Activated CD8-positive, alpha-beta memory T cell treated with anti-CD3 and anti-CD28 coated beads, Interleukin-2, amount 10 ng/mL, durations not matched to agents 7 days and 5 days (primary cell): ENCODE data around the gene USP11. TPM values are rescaled to one million over a fixed set of nuclear protein-coding genes. Genes with fewer than 3 reads are reported as not detected.
A peak's percentile ranks its signal among the peaks of the same experiment; 100 is the strongest.
"Not testable (repeated sequence)": the region's sequence is repeated elsewhere in the genome, so short reads cannot be mapped to it uniquely, and the experiment has no call there.

Source experiments
- ATAC-seq: fragments of 150-1000 bp; cut with Tn5 transposase; one replicate; pipeline ENCODE4 v1.10.0; 2021; ENCODE audit warnings: moderate library complexity
- CTCF ChIA-PET: fragments of 350-600 bp; sonication (Branson Sonifier 250); formaldehyde crosslinking; loops from one replicate; lab custom pipeline; 2021; ENCODE audit warnings: antibody characterized with exemption; lab: Charles Lee
- DNase-seq: peaks from one replicate; pipeline ENCODE4 v3.0.0-alpha.2; 2020
- H3K27ac Mint-ChIP-seq: one replicate; pipeline ENCODE4 v1.8.0; 2021; ENCODE audit warnings: mild to moderate bottlenecking, mixed read lengths
- H3K27me3 Mint-ChIP-seq: one replicate; pipeline ENCODE4 v1.8.0; 2021; ENCODE audit warnings: mixed read lengths
- H3K36me3 Mint-ChIP-seq: one replicate; pipeline ENCODE4 v1.8.0; 2021; ENCODE audit warnings: mild to moderate bottlenecking, mixed read lengths
- H3K4me1 Mint-ChIP-seq: one replicate; pipeline ENCODE4 v1.8.0; 2021; ENCODE audit warnings: mixed read lengths
- H3K4me3 Mint-ChIP-seq: one replicate; pipeline ENCODE4 v1.8.0; 2021; ENCODE audit warnings: mild to moderate bottlenecking, moderate library complexity, mixed read lengths
- H3K9me3 Mint-ChIP-seq: one replicate; pipeline ENCODE4 v1.8.0; 2022; ENCODE audit warnings: low read depth, mixed read lengths
- total RNA-seq, 2 experiments: library from RNA; stranded (reverse); gene quantifications; one replicate each; pipeline ENCODE4 v1.2.3, GENCODE V29; 2021

The USP11 gene
- total RNA-seq, 2 experiments from 2014 or later = 54.8 to 72.7 TPM

DNA sequence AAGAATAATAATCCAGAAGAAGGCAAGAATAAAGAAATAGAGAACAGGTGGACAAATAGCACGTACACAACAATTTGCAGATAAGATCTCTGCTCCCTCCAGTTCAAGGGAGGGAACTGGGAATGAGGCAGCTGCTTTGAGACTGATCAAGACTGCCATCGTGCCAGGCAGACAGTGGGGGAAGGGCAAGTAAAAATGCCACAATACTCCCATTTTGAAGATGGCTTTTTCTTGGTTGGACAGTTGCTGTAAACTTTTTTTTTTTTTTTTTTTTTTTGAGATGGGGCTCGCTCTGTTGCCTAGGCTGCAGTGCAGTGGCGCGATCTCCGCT lies 17.2 kb downstream of the USP11 start:
- peaks cover 17% of the 10 kb centered on the region for H3K36me3 Mint-ChIP-seq
- H3K27me3 Mint-ChIP-seq = no peaks in the 10 kb centered on the region
- no peaks in the 10 kb centered on the region for H3K9me3 Mint-ChIP-seq
- peak overlapping the region; percentile 15 for H3K27ac Mint-ChIP-seq
- DNase-seq (no peak), ATAC-seq (no peak)
- H3K4me1 Mint-ChIP-seq = peaks cover 16% of the 10 kb centered on the region
- CTCF ChIA-PET = no interaction called here
- no peak overlapping the region for H3K4me3 Mint-ChIP-seq

DNA sequence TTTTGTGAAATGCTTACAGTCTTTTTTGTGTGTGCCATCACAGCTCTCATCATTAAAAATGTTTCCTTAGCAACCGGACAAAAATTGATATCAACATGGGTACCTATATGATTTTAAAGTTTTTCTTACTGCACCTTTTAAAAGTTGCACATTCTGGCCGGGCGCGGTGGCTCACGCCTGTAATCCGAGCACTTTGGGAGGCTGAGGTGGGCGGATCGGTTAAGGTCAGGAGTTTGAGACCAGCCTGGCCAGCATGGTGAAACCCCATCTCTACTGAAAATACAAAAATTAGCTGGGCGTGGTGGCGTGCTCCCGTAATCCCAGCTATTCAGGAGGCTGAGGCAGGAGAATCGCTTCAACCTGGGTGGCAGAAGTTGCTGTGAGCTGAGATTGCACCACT lies 24.8 kb downstream of the USP11 start:
- DNase-seq, H3K9me3 Mint-ChIP-seq, H3K4me1 Mint-ChIP-seq, H3K27me3 Mint-ChIP-seq, H3K27ac Mint-ChIP-seq, ATAC-seq, H3K36me3 Mint-ChIP-seq, CTCF ChIA-PET, H3K4me3 Mint-ChIP-seq: not testable (repeated sequence)

DNA sequence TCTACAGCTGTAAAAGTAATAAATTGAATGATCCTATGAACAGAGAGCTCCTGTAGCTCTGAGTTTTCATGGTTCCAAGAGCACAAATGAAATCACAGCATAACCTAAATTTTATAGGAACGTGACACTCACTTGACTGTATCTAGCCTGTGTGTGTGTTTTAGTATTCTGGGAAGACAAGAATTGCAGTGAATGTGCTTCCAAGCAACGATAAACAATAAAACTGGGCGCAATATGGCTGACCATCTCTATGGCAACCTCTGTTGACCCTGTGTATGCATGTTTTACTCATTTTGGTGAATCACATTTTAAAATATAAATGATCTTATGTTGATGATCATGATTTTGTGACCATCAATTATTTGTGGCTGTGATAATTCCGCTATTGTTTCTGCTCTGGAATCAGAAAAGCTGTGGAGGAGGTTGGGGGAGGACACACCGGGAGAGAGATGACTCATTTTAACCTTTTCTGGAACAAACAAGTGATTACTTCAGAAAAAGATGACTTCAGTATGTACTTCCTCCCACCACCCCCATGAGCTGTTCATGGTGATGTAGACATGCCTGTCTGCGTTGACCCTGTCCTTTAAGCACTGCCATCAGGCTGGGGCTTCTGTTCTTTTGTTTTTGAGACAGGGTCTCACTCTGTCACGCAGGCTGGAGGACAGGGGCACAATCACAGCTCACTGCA lies 31.8 kb downstream of the USP11 start:
- CTCF ChIA-PET = interaction anchor here (0.9 kb wide), 1 partner anchor 249 kb away, joined by 3 read pairs; no protein-coding TSS in a partner anchor
- Mint-ChIP-seq H3K36me3 (no peaks in the 10 kb centered on the region), H3K4me1 (peaks cover 15% of the 10 kb centered on the region), H3K27me3 (no peaks in the 10 kb centered on the region), H3K9me3 (no peaks in the 10 kb centered on the region), H3K4me3 (no peak overlapping the region), H3K27ac (peak overlapping the region; percentile 45)
- peak; percentile 39 for ATAC-seq
- no peak for DNase-seq

DNA sequence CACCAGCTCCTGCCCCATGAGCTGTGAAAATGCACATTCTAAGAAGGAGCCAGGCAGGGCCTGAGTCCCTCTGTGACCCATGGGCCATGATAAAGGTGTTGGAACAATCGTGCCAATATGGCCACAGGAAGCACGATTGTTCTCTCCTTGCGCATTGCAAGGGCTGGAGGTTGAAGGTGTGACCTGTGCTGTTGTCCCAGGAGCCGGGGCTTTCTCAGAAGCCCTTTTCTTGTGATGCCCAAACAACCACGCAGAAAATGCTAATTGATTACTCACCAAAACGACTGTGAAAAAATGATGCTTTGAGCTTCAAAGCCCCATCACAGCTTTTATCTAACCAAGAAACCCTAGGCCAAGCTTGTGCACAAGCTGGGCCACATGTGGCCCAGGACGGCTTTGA lies 33.8 kb downstream of the USP11 start:
- ATAC-seq = no peak
- CTCF ChIA-PET = no interaction called here
- Mint-ChIP-seq H3K4me3 (no peak overlapping the region), H3K4me1 (peaks cover 15% of the 10 kb centered on the region), H3K27me3 (no peaks in the 10 kb centered on the region), H3K36me3 (no peaks in the 10 kb centered on the region), H3K27ac (no peak overlapping the region), H3K9me3 (no peaks in the 10 kb centered on the region)
- no peak for DNase-seq

- no peak overlapping the region for H3K27ac Mint-ChIP-seq
- H3K4me1 Mint-ChIP-seq = peaks cover 1% of the 10 kb centered on the region
- ATAC-seq (no peak), DNase-seq (no peak)
- CTCF ChIA-PET = interaction anchor here (0.6 kb wide), 1 partner anchor 86 kb away, joined by 3 read pairs; no protein-coding TSS in a partner anchor
- H3K36me3 Mint-ChIP-seq = no peaks in the 10 kb centered on the region
- no peaks in the 10 kb centered on the region for H3K27me3 Mint-ChIP-seq
- H3K4me3 Mint-ChIP-seq = no peak overlapping the region
- no peaks in the 10 kb centered on the region for H3K9me3 Mint-ChIP-seq
Observed at GRCh38 chrX:47272013-47272408, 39.2 kb downstream of the USP11 start.

- no peaks in the 10 kb centered on the region for H3K36me3 Mint-ChIP-seq
- no peaks in the 10 kb centered on the region for H3K27me3 Mint-ChIP-seq
- no peak overlapping the region for H3K4me3 Mint-ChIP-seq
- CTCF ChIA-PET = no interaction called here
- DNase-seq (no peak), ATAC-seq (no peak)
- H3K4me1 Mint-ChIP-seq = no peaks in the 10 kb centered on the region
- H3K9me3 Mint-ChIP-seq = no peaks in the 10 kb centered on the region
- H3K27ac Mint-ChIP-seq = no peak overlapping the region
Observed at GRCh38 chrX:47273011-47273730, 40.4 kb downstream of the USP11 start.

DNA sequence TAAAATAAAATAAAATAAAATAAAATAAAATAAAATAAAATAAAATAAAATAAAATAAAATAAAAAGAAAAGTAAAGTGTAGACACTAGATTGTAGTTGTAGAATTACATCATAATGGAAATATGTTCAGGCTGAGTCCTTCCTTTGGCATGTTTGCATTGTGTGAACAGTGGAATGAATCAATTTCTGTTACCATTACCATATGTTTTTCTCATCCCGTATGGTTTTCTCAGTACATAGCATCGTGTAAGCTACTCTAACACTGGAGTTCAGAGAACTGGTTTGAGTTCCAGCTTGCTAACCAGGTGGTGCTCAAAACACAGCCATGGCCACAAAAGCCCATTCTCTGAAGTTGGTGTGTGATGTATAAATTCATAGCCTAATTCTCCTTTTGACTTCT lies 45.9 kb downstream of the USP11 start:
- no peaks in the 10 kb centered on the region for H3K4me1 Mint-ChIP-seq
- no peaks in the 10 kb centered on the region for H3K9me3 Mint-ChIP-seq
- H3K27ac Mint-ChIP-seq = no peak overlapping the region
- no peak for DNase-seq
- no peak for ATAC-seq
- H3K4me3 Mint-ChIP-seq = no peak overlapping the region
- CTCF ChIA-PET = no interaction called here
- H3K27me3 Mint-ChIP-seq = no peaks in the 10 kb centered on the region
- no peaks in the 10 kb centered on the region for H3K36me3 Mint-ChIP-seq

DNA sequence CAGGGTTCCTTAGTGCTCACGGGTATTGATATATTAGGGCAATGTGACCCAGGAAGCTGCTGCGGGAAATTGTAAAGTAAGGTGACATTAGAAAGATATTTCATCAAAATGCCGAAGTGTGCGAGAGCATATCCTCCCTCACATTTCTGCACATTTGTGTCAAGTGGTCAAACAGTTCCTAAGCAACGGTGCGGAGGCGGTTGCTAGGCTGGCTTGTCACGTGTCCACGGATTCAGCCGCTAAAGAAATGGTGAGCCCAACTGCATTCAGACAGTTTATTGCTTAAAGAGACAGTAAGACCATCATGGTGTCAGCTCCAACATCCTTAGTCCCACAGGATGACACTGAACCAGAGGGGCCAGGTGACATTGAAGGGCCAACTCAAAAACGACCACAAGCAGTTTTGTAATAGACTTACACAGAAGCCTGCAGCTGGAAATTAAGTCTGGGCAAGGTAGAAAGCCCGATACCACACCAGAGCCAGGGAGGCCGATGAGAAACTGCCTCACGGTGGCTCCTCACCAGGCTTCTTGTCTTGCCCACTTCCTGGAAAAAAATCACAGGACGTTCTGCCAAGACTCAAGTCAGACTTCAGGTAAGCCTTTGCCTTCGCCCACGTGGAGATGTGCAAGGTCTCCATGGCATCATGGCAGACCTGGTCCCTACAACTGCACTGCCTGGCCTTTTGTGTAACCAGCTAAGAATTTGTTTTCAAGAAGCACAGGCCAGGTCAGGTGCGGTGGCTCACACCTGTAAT lies 50.4 kb downstream of the USP11 start:
- DNase-seq = peak; percentile 40
- CTCF ChIA-PET = interaction anchor here (1.2 kb wide), 1 partner anchor 10 kb away, joined by 3 read pairs; no protein-coding TSS in a partner anchor
- Mint-ChIP-seq H3K4me1 (peaks cover 4% of the 10 kb centered on the region), H3K4me3 (no peak overlapping the region), H3K9me3 (no peaks in the 10 kb centered on the region), H3K27me3 (no peaks in the 10 kb centered on the region), H3K27ac (no peak overlapping the region), H3K36me3 (peaks cover 2% of the 10 kb centered on the region)
- ATAC-seq = no peak

GRCh38 chrX:47284616-47285015 lies 51.8 kb downstream of the USP11 start:
- H3K27ac Mint-ChIP-seq, H3K4me1 Mint-ChIP-seq, H3K36me3 Mint-ChIP-seq, ATAC-seq, H3K27me3 Mint-ChIP-seq, H3K9me3 Mint-ChIP-seq, CTCF ChIA-PET, H3K4me3 Mint-ChIP-seq, DNase-seq: not testable (repeated sequence)

- Mint-ChIP-seq H3K9me3 (no peaks in the 10 kb centered on the region), H3K27me3 (no peaks in the 10 kb centered on the region), H3K27ac (peak overlapping the region; percentile 49), H3K36me3 (peaks cover 2% of the 10 kb centered on the region), H3K4me1 (peaks cover 4% of the 10 kb centered on the region), H3K4me3 (no peak overlapping the region)
- ATAC-seq (no peak), DNase-seq (no peak)
- CTCF ChIA-PET = no interaction called here
Observed at GRCh38 chrX:47285836-47286320, 53.1 kb downstream of the USP11 start.

GRCh38 chrX:47293106-47293505 lies 60.3 kb downstream of the USP11 start:
- no peaks in the 10 kb centered on the region for H3K27me3 Mint-ChIP-seq
- no peak overlapping the region for H3K27ac Mint-ChIP-seq
- H3K4me1 Mint-ChIP-seq = no peaks in the 10 kb centered on the region
- H3K36me3 Mint-ChIP-seq = no peaks in the 10 kb centered on the region
- no peak overlapping the region for H3K4me3 Mint-ChIP-seq
- H3K9me3 Mint-ChIP-seq = no peaks in the 10 kb centered on the region
- ATAC-seq (no peak), DNase-seq (no peak)
- CTCF ChIA-PET = interaction anchor here (1.5 kb wide), 1 partner anchor 10 kb away, joined by 3 read pairs; no protein-coding TSS in a partner anchor

GRCh38 chrX:47296766-47297365 lies 64.1 kb downstream of the USP11 start:
- H3K4me3 Mint-ChIP-seq = no peak overlapping the region
- DNase-seq = no peak
- H3K9me3 Mint-ChIP-seq = no peaks in the 10 kb centered on the region
- no peaks in the 10 kb centered on the region for H3K27me3 Mint-ChIP-seq
- H3K27ac Mint-ChIP-seq = no peak overlapping the region
- H3K36me3 Mint-ChIP-seq = no peaks in the 10 kb centered on the region
- no peak for ATAC-seq
- CTCF ChIA-PET = no interaction called here
- no peaks in the 10 kb centered on the region for H3K4me1 Mint-ChIP-seq

DNA sequence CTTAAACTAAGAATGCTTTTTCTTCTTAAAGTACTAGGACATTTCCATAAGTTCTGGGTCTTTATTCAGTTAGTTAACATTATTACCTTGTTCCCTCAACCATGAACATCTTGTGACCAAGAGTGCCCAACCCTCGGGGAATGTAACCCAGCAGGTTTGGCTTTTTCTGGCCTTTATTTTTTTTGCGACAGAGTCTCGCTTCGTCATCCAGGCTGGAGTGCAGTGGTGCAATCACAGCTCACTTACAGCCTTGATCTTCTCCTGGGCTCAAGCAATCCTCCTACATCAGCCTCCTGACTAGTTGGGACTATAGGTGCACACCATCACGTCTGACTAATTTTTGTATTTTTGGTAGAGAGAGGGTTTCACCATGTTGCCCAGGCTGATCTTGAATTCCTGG lies 65.1 kb downstream of the USP11 start:
- Mint-ChIP-seq H3K27me3 (no peaks in the 10 kb centered on the region), H3K4me3 (no peak overlapping the region), H3K36me3 (no peaks in the 10 kb centered on the region), H3K4me1 (no peaks in the 10 kb centered on the region), H3K27ac (no peak overlapping the region), H3K9me3 (no peaks in the 10 kb centered on the region)
- CTCF ChIA-PET = no interaction called here
- DNase-seq (no peak), ATAC-seq (no peak)
